Embryonic facial prominence (tissue), 1 donor: ENCODE results near the gene TSPAN18.

Source experiments
- DNase-seq: peaks from one replicate; pipeline ENCODE4 v3.0.0-alpha.2; 2016; ENCODE audit errors: extremely low spot score

TSPAN18 gene

GRCh38 chr11:44823006-44823405, 96.2 kb downstream of the TSPAN18 start:
- no peak for DNase-seq

GRCh38 chr11:44823868-44824267, 97.1 kb downstream of the TSPAN18 start:
- DNase-seq: no peak

- no peak for DNase-seq
Observed at GRCh38 chr11:44824300-44824704, 97.5 kb downstream of the TSPAN18 start.

- no peak for DNase-seq
Observed at GRCh38 chr11:44825058-44825785, 98.5 kb downstream of the TSPAN18 start.

GRCh38 chr11:44826922-44827643, 100.3 kb downstream of the TSPAN18 start:
- DNase-seq: no peak

- no peak for DNase-seq
Observed at GRCh38 chr11:44828296-44828695, 101.5 kb downstream of the TSPAN18 start.

- DNase-seq: no peak
Observed at GRCh38 chr11:44829838-44830237, 103.1 kb downstream of the TSPAN18 start.

- DNase-seq: no peak
Observed at GRCh38 chr11:44831605-44832394, 105.0 kb downstream of the TSPAN18 start.

- no peak for DNase-seq
Observed at GRCh38 chr11:44832452-44832851, 105.7 kb downstream of the TSPAN18 start.

- DNase-seq: no peak
Observed at GRCh38 chr11:44833221-44833876, 106.6 kb downstream of the TSPAN18 start.

GRCh38 chr11:44833877-44834452, 107.2 kb downstream of the TSPAN18 start:
- DNase-seq: no peak

GRCh38 chr11:44834846-44835245, 108.1 kb downstream of the TSPAN18 start:
- no peak for DNase-seq

GRCh38 chr11:44835296-44835695, 108.5 kb downstream of the TSPAN18 start:
- no peak for DNase-seq

- no peak for DNase-seq
Observed at GRCh38 chr11:44835938-44836337, 109.2 kb downstream of the TSPAN18 start.

- DNase-seq: no peak
Observed at GRCh38 chr11:44837661-44838060, 110.9 kb downstream of the TSPAN18 start.

GRCh38 chr11:44839458-44840084, 112.8 kb downstream of the TSPAN18 start:
- DNase-seq: no peak

GRCh38 chr11:44840085-44840478, 113.3 kb downstream of the TSPAN18 start:
- no peak for DNase-seq

GRCh38 chr11:44840521-44841251, 113.9 kb downstream of the TSPAN18 start:
- DNase-seq: no peak

- DNase-seq: peak; percentile 32
Observed at GRCh38 chr11:44842220-44842619, 115.5 kb downstream of the TSPAN18 start.

- DNase-seq: no peak
Observed at GRCh38 chr11:44846852-44847251, 120.1 kb downstream of the TSPAN18 start.
